ENCODE results near the gene MTCH1.

DNA sequence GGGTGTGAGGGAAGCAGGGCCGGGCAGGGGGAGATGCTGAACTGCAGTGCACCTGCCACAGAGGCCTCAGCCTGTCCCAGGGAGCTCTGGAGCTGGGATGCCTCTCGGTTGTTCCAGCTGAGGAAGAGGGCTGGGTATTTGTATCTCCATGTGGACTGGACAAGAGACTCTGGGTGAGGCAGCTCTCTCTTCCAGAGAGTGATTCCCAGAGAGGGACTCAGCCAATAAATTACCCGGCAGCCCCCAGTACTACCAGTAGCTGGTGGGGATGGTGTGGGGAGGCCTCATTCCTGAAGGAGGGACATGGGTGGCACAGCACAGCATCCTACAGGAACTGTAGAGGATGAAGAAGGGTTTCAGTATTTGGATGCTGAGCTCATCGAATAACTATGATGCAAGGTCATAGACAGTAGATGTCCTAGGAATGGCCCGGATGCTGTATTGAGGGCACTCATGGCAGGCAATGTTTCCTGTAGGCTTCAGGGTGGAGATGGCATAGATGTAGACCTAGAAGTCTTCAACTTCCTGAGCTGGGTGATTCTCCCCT is 20.9 kb upstream of the MTCH1 start:
- no peak for TF ChIP-seq CTCF (conservative IDR thresholded peaks at IDR 0.05; ENCODE audit: low read depth in 2 of 2)
- TF ChIP-seq, protein P1, sequence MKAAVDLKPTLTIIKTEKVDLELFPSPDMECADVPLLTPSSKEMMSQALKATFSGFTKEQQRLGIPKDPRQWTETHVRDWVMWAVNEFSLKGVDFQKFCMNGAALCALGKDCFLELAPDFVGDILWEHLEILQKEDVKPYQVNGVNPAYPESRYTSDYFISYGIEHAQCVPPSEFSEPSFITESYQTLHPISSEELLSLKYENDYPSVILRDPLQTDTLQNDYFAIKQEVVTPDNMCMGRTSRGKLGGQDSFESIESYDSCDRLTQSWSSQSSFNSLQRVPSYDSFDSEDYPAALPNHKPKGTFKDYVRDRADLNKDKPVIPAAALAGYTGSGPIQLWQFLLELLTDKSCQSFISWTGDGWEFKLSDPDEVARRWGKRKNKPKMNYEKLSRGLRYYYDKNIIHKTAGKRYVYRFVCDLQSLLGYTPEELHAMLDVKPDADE (IDR thresholded peaks at IDR 0.05), result no peak
- TF ChIP-seq, protein P2, sequence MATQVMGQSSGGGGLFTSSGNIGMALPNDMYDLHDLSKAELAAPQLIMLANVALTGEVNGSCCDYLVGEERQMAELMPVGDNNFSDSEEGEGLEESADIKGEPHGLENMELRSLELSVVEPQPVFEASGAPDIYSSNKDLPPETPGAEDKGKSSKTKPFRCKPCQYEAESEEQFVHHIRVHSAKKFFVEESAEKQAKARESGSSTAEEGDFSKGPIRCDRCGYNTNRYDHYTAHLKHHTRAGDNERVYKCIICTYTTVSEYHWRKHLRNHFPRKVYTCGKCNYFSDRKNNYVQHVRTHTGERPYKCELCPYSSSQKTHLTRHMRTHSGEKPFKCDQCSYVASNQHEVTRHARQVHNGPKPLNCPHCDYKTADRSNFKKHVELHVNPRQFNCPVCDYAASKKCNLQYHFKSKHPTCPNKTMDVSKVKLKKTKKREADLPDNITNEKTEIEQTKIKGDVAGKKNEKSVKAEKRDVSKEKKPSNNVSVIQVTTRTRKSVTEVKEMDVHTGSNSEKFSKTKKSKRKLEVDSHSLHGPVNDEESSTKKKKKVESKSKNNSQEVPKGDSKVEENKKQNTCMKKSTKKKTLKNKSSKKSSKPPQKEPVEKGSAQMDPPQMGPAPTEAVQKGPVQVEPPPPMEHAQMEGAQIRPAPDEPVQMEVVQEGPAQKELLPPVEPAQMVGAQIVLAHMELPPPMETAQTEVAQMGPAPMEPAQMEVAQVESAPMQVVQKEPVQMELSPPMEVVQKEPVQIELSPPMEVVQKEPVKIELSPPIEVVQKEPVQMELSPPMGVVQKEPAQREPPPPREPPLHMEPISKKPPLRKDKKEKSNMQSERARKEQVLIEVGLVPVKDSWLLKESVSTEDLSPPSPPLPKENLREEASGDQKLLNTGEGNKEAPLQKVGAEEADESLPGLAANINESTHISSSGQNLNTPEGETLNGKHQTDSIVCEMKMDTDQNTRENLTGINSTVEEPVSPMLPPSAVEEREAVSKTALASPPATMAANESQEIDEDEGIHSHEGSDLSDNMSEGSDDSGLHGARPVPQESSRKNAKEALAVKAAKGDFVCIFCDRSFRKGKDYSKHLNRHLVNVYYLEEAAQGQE (IDR thresholded peaks at IDR 0.05; ENCODE audit: unreplicated experiment), result no peak
